Glutamatergic neuron (in vitro differentiated cells): ENCODE measurements around the gene AP5M1. TPM values are rescaled to one million over a fixed set of nuclear protein-coding genes. Genes with fewer than 3 reads are reported as not detected.
"Not testable (repeated sequence)": the region's sequence is repeated elsewhere in the genome, so short reads cannot be mapped to it uniquely, and the experiment has no call there.

Experiments used
- DNase-seq: peaks from one replicate; pipeline ENCODE4 v3.0.0; 2022
- H3K27ac Mint-ChIP-seq: one replicate; pipeline ENCODE4 v1.8.0; 2020; ENCODE audit warnings: mild to moderate bottlenecking, mixed read lengths, inconsistent platforms; ENCODE audit not compliant: unreplicated experiment
- H3K27me3 Mint-ChIP-seq: one replicate; pipeline ENCODE4 v1.8.0; 2020; ENCODE audit warnings: mild to moderate bottlenecking, moderate library complexity, mixed read lengths, inconsistent platforms; ENCODE audit not compliant: unreplicated experiment
- H3K36me3 Mint-ChIP-seq: one replicate; pipeline ENCODE4 v1.8.0; 2020; ENCODE audit warnings: mild to moderate bottlenecking, mixed read lengths, inconsistent platforms; ENCODE audit not compliant: unreplicated experiment
- H3K4me1 Mint-ChIP-seq: one replicate; pipeline ENCODE4 v1.8.0; 2020; ENCODE audit warnings: mild to moderate bottlenecking, low read depth, mixed read lengths, inconsistent platforms; ENCODE audit not compliant: unreplicated experiment
- H3K4me3 Mint-ChIP-seq: one replicate; pipeline ENCODE4 v1.8.0; 2020; ENCODE audit warnings: mild to moderate bottlenecking, mixed read lengths, inconsistent platforms; ENCODE audit not compliant: unreplicated experiment
- H3K9me3 Mint-ChIP-seq: one replicate; pipeline ENCODE4 v1.8.0; 2020; ENCODE audit warnings: mild to moderate bottlenecking, moderate library complexity, mixed read lengths, inconsistent platforms; ENCODE audit not compliant: unreplicated experiment
- CTCF ChIP-seq: fragments of 200-600 bp; sonication (generic); IDR thresholded peaks from one replicate; pipeline ENCODE4 v1.5.0; 2021; ENCODE audit not compliant: partially characterized antibody, unreplicated experiment
- total RNA-seq: library from RNA; stranded (reverse); fragmentation: NEBNext Ultra II Directional; extraction: Animal tissue kit (Norgen Biotek cat#: 25700); gene quantifications from one replicate; pipeline ENCODE4 v1.2.1, GENCODE V29; 2021; ENCODE audit not compliant: unreplicated experiment

The AP5M1 gene
- total RNA-seq, 1 donor from 2014 or later = 91.3 TPM

- DNase-seq = no peak
- TF ChIP-seq CTCF = no peak
- Mint-ChIP-seq H3K9me3 (no peaks in the 10 kb centered on the region), H3K27ac (no peak overlapping the region), H3K4me3 (no peak overlapping the region), H3K4me1 (no peaks in the 10 kb centered on the region), H3K36me3 (no peaks in the 10 kb centered on the region), H3K27me3 (no peaks in the 10 kb centered on the region)
Observed at GRCh38 chr14:57243320-57243719, 25.5 kb upstream of the AP5M1 start.

GRCh38 chr14:57244106-57244505, 24.7 kb upstream of the AP5M1 start:
- Mint-ChIP-seq H3K4me1 (no peaks in the 10 kb centered on the region), H3K9me3 (no peaks in the 10 kb centered on the region), H3K36me3 (no peaks in the 10 kb centered on the region), H3K4me3 (no peak overlapping the region), H3K27ac (no peak overlapping the region), H3K27me3 (no peaks in the 10 kb centered on the region)
- no peak for DNase-seq
- TF ChIP-seq CTCF = no peak

- Mint-ChIP-seq H3K9me3 (peaks cover 2% of the 10 kb centered on the region), H3K4me3 (no peak overlapping the region), H3K27me3 (no peaks in the 10 kb centered on the region), H3K36me3 (no peaks in the 10 kb centered on the region), H3K27ac (no peak overlapping the region), H3K4me1 (peaks cover 6% of the 10 kb centered on the region)
- no peak for DNase-seq
- TF ChIP-seq CTCF = no peak
Observed at GRCh38 chr14:57245941-57246340, 22.8 kb upstream of the AP5M1 start.

GRCh38 chr14:57246933-57247657, 21.7 kb upstream of the AP5M1 start:
- no peak for TF ChIP-seq CTCF
- no peak for DNase-seq
- H3K9me3 Mint-ChIP-seq = peaks cover 2% of the 10 kb centered on the region
- H3K4me1 Mint-ChIP-seq = peaks cover 11% of the 10 kb centered on the region
- H3K36me3 Mint-ChIP-seq = no peaks in the 10 kb centered on the region
- H3K4me3 Mint-ChIP-seq = no peak overlapping the region
- no peaks in the 10 kb centered on the region for H3K27me3 Mint-ChIP-seq
- H3K27ac Mint-ChIP-seq = no peak overlapping the region

GRCh38 chr14:57254884-57255283, 13.9 kb upstream of the AP5M1 start:
- no peak overlapping the region for H3K27ac Mint-ChIP-seq
- peaks cover 13% of the 10 kb centered on the region for H3K4me1 Mint-ChIP-seq
- no peaks in the 10 kb centered on the region for H3K27me3 Mint-ChIP-seq
- H3K9me3 Mint-ChIP-seq = peaks cover 2% of the 10 kb centered on the region
- no peak for TF ChIP-seq CTCF
- no peak overlapping the region for H3K4me3 Mint-ChIP-seq
- no peaks in the 10 kb centered on the region for H3K36me3 Mint-ChIP-seq
- DNase-seq = no peak

GRCh38 chr14:57258221-57258620, 10.6 kb upstream of the AP5M1 start:
- not testable (repeated sequence) for H3K27me3 Mint-ChIP-seq, H3K4me1 Mint-ChIP-seq, H3K4me3 Mint-ChIP-seq, H3K36me3 Mint-ChIP-seq, H3K9me3 Mint-ChIP-seq, DNase-seq, H3K27ac Mint-ChIP-seq
